Raji (cell line): ENCODE measurements around the gene CDH2.

Source experiments
- POLR2A ChIP-seq: IDR thresholded peaks from 2 replicates; pipeline ENCODE4 v1.6.1; 2011; ENCODE audit warnings: low read depth, low read length, control low read depth; ENCODE audit not compliant: insufficient read depth

CDH2 gene

DNA sequence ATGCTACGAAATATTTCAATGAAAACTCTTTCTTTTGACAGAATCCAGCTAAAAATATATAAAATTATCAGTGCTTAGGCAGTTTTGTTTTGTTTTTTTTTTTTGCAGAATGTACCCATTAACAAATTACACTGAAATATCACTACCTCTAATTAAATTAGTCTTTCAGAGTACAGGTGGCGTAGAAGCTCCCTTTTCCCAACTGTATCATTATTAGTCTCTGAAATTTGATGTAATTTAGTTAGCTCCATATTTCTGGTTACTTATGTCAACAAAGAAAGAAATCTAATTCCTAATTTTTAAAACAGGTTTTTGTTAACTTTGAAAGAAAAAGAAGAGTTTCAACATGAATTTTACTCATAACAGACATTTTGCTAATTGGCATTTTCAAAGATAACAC is 149.2 kb downstream of the CDH2 start:
- TF ChIP-seq POLR2A: no peak

DNA sequence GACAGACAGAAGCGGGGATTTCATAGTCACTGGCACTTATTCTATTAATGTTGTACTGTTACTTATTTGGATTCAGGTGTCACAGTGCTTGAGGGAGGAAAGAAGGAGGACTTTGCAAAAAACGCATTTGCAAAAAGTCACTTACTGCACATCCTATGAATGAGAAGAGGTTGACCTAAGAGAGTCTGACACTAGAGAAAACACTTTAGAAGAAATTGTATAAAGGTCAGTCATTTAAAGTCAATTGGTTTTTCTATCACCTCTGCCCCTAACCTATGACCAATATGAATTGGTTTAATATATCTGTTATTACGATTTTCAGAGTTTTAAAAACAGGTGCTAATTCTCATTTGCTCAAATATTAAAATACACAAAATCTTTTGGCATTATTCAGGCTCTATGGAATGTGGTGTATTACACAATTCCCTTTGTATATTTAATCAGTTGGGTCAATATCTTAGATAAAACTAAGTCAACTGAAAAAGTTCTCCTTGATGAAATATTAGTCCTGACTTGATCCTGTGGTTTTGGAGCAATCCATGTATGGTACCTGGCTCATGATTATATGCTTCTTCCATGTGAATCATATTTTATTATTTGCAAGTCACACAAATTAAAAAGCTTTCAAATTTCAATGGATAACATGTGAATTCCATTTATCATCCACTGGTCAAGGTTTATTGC is 157.4 kb downstream of the CDH2 start:
- TF ChIP-seq POLR2A: no peak

GRCh38 chr18:28018351-28018750 is 158.6 kb downstream of the CDH2 start:
- TF ChIP-seq POLR2A: no peak

- no peak for TF ChIP-seq POLR2A
These were observed 161.3 kb downstream of the CDH2 start for GRCh38 chr18:28015671-28016070.

DNA sequence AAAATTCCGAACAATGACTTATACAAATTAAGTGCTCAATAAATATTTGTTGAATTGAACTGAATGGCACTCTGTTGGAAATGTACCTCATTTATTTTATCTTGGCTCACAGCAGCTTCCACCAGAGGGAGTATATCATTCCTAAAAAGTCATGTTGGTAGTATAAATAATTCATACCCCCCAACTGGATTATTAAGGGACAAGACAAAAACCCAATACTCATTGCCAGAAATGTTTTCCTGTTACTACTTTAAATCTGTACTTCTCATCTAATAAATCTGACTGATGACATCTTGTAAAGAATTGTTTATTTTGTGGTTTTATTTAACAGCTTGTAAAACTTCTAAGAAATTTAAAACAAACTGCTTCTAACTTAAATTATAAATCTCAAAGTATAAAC is 163.9 kb downstream of the CDH2 start:
- no peak for TF ChIP-seq POLR2A

GRCh38 chr18:28012336-28012735 is 164.6 kb downstream of the CDH2 start:
- TF ChIP-seq POLR2A: no peak

GRCh38 chr18:28009589-28009988 is 167.3 kb downstream of the CDH2 start:
- TF ChIP-seq POLR2A: no peak

- no peak for TF ChIP-seq POLR2A
These were observed 169.1 kb downstream of the CDH2 start for GRCh38 chr18:28007841-28008240.

DNA sequence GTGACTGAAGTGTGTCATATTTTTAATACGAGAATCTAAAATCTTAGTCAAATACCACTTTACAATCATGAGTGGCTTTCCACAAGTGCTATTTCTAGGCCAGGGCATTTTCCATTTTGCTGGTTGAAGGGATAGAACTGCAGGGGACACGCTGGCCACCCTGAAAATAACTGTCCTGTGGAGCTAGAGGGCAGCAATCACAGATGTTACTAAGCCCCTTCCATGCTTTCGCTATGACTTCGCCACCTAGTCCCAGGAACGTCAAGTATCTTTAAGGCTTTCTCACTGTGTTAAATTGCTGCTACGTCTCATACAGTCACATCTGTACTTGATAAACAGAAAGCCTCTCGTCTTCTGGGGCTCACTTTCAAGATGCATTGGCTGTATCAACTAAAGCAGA is 171.8 kb downstream of the CDH2 start:
- TF ChIP-seq POLR2A: no peak

- TF ChIP-seq POLR2A: no peak
These were observed 172.3 kb downstream of the CDH2 start for GRCh38 chr18:28004606-28005005.

- no peak for TF ChIP-seq POLR2A
These were observed 173.5 kb downstream of the CDH2 start for GRCh38 chr18:28003451-28003850.

GRCh38 chr18:28002841-28003240 is 174.1 kb downstream of the CDH2 start:
- no peak for TF ChIP-seq POLR2A

DNA sequence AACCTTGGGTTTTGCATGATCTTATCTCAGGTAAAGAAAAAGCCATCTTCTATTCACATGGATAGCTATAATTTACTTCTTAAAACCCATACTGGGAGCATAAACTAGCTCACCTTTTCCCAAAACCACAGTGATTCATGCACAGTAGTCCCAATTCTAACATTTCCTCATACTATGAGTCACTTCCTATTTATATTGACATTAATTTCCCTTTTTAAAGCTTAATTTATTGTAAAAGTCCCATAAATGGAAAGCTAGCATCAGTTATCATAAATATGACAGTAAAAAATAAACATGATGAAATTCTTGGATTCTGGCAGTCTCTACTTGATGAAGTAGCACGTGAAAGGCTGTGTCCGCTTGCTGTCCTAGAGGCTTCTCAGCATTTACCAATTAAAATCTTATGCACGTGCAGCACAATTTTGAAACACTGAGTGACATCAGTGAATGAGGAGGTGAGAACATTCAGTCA is 180.1 kb downstream of the CDH2 start:
- no peak for TF ChIP-seq POLR2A

GRCh38 chr18:27995770-27996502 is 181.0 kb downstream of the CDH2 start:
- no peak for TF ChIP-seq POLR2A

DNA sequence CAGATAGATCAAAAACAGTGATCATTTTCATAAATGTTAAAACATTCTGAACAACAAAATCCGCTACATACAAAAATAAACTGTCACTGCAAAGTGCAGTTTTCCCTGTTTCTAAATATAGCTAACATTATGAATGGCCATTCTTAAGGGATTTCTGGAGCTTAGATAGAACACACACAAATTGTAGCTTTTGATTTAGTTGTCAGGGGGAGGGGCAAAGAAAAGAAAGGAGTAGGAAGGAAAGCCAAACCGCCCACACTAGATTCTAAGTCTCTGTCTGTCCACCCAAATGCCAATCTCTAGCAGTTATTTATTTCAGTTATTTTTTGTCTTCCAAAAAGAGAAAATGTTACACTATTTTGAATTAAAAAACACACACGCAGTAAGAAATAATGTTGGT is 182.4 kb downstream of the CDH2 start:
- TF ChIP-seq POLR2A: no peak

DNA sequence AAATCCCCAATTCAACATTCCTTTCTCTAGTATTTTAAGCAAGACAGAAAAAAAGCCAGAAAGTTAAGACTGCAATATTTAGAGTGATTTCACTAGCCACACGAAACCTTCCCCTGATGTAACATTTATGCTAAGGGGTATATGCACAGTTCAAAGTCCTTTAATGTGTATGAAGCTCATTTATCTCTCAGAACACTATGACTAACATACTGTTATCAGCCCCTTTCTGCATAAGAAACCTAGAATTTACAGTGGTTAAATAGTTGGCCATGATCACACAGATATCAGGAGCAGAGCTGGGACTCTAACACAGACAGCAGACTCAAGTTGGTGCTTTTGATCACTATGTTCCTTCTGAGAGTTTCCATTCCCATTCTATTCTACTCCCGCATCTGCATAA is 185.5 kb downstream of the CDH2 start:
- no peak for TF ChIP-seq POLR2A
